Type B pancreatic cell (in vitro differentiated cells): ENCODE data around the gene KCTD2. TPM values are rescaled to one million over a fixed set of nuclear protein-coding genes. Genes with fewer than 3 reads are reported as not detected.
"Not testable (repeated sequence)": the region's sequence is repeated elsewhere in the genome, so short reads cannot be mapped to it uniquely, and the experiment has no call there.

Experiments used
- DNase-seq: peaks from one replicate; pipeline ENCODE4 v3.0.0; 2021; ENCODE audit warnings: mixed read lengths; ENCODE audit not compliant: unreplicated experiment; ENCODE audit errors: extremely low spot score
- H3K27ac Mint-ChIP-seq: 2 replicates; pipeline ENCODE4 v1.8.0; 2021; ENCODE audit warnings: mild to moderate bottlenecking, mixed read lengths
- H3K27me3 Mint-ChIP-seq: 2 replicates; pipeline ENCODE4 v1.8.0; 2021; ENCODE audit warnings: mixed read lengths
- H3K36me3 Mint-ChIP-seq: 2 replicates; pipeline ENCODE4 v1.8.0; 2021; ENCODE audit warnings: mixed read lengths
- H3K4me1 Mint-ChIP-seq: one replicate; pipeline ENCODE4 v1.8.0; 2021; ENCODE audit warnings: mixed read lengths; ENCODE audit not compliant: unreplicated experiment
- H3K4me3 Mint-ChIP-seq: 2 replicates; pipeline ENCODE4 v1.8.0; 2021; ENCODE audit warnings: mild to moderate bottlenecking, mixed read lengths
- H3K9me3 Mint-ChIP-seq: 2 replicates; pipeline ENCODE4 v1.8.0; 2021; ENCODE audit warnings: mixed read lengths
- total RNA-seq: library from RNA; stranded (reverse); gene quantifications from 2 replicates; pipeline ENCODE4 v1.2.1, GENCODE V29; 2021; ENCODE audit warnings: low replicate concordance
- TF ChIP-seq, protein P1 (sequence below): fragments of 200-600 bp; sonication (generic); conservative IDR thresholded peaks from 2 replicates; pipeline ENCODE4 v1.5.0; 2021; ENCODE audit warnings: antibody characterized with exemption, mild to moderate bottlenecking

Gene KCTD2
- total RNA-seq, 1 donor from 2014 or later, result 26.1 TPM

DNA sequence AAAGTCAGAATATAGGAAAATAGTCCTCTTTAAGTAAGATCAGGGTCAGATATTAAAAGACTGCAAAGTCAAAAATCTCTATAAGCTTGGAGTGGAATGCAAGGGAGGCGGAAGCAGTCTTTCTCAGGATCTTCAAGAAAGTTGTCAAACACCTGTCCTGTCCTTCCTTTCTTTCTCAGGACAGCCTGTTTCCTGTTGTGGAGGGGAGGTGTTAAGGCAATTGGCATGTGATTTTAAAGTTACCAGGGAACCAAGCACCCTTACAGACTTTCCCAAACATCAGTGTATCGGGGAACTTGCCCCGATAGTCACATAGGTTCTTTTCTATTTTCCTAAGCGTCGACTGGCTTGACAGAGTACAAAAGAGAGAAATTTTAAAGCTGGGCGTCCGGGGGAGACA is 2.3 kb upstream of the KCTD2 start:
- Mint-ChIP-seq H3K27me3 (no peaks in the 10 kb centered on the region), H3K4me1 (peaks cover 30% of the 10 kb centered on the region), H3K4me3 (peak overlapping the region; percentile 82), H3K36me3 (peaks cover 8% of the 10 kb centered on the region), H3K9me3 (no peaks in the 10 kb centered on the region), H3K27ac (peak overlapping the region; percentile 87)
- TF ChIP-seq, protein P1, sequence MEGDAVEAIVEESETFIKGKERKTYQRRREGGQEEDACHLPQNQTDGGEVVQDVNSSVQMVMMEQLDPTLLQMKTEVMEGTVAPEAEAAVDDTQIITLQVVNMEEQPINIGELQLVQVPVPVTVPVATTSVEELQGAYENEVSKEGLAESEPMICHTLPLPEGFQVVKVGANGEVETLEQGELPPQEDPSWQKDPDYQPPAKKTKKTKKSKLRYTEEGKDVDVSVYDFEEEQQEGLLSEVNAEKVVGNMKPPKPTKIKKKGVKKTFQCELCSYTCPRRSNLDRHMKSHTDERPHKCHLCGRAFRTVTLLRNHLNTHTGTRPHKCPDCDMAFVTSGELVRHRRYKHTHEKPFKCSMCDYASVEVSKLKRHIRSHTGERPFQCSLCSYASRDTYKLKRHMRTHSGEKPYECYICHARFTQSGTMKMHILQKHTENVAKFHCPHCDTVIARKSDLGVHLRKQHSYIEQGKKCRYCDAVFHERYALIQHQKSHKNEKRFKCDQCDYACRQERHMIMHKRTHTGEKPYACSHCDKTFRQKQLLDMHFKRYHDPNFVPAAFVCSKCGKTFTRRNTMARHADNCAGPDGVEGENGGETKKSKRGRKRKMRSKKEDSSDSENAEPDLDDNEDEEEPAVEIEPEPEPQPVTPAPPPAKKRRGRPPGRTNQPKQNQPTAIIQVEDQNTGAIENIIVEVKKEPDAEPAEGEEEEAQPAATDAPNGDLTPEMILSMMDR, result no peak
- DNase-seq, result no peak

DNA sequence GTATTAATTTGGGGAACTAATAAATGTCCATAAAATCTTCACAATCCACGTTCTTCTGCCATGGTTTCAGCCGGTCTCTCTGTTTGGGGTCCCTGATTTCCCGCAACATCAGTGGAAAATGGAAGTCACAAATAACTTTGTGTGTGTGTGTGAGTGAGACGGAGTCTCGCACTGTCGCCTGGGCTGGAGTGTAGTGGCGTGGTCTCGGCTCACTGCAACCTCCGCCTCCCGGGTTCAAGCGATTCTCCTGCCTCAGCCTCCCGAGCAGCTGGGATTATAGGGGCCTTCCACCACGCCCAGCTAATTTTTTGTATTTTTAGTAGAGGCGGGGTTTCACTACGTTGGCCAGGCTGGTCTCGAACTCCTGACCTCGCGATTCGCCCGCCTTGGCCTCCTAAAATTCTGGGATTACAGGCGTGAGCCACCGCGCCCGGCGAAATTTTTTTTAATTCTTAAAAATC is 1.0 kb upstream of the KCTD2 start:
- not testable (repeated sequence) for DNase-seq, H3K36me3 Mint-ChIP-seq, H3K9me3 Mint-ChIP-seq, H3K27me3 Mint-ChIP-seq
- peak overlapping the region; percentile 98 for H3K4me3 Mint-ChIP-seq
- peak overlapping the region; percentile 98 for H3K27ac Mint-ChIP-seq
- peaks cover 30% of the 10 kb centered on the region for H3K4me1 Mint-ChIP-seq

DNA sequence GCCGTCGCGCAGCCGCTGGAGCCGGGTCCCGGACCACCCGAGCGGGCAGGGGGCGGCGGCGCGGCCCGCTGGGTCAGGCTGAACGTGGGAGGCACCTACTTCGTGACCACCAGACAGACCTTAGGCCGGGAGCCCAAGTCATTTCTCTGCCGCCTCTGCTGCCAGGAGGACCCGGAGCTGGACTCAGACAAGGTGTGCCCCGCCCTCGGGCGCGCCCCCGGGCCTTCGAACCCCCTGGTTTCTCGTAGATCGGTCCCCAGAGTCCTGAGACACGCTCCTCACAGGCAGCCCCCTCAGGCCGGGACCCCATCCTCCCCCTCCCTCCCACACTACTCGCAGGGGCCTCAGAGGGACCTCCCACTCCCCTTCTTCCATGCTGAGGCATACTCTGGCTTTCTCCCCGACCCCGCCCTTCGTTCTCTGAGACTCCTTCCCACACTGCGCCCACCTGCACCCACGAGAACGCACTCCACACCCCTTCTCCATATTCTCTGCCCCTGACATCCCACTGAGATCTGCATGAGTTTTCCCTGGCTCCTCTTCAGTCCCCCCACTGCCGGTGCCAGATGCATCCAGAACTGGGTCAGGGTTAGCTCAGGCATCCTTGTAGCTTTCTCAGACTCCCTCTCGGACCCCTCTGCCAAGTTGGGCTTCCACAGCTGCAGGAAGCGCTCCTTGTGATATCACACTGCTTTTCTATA is 523 bp downstream of the KCTD2 start:
- H3K27me3 Mint-ChIP-seq, result no peaks in the 10 kb centered on the region
- H3K36me3 Mint-ChIP-seq, result peaks cover 6% of the 10 kb centered on the region
- no peak for DNase-seq
- peak overlapping the region; percentile 96 for H3K27ac Mint-ChIP-seq
- H3K4me1 Mint-ChIP-seq, result peaks cover 30% of the 10 kb centered on the region
- H3K4me3 Mint-ChIP-seq, result peak overlapping the region; percentile 99
- no peaks in the 10 kb centered on the region for H3K9me3 Mint-ChIP-seq
- TF ChIP-seq, protein P1, result no peak

DNA sequence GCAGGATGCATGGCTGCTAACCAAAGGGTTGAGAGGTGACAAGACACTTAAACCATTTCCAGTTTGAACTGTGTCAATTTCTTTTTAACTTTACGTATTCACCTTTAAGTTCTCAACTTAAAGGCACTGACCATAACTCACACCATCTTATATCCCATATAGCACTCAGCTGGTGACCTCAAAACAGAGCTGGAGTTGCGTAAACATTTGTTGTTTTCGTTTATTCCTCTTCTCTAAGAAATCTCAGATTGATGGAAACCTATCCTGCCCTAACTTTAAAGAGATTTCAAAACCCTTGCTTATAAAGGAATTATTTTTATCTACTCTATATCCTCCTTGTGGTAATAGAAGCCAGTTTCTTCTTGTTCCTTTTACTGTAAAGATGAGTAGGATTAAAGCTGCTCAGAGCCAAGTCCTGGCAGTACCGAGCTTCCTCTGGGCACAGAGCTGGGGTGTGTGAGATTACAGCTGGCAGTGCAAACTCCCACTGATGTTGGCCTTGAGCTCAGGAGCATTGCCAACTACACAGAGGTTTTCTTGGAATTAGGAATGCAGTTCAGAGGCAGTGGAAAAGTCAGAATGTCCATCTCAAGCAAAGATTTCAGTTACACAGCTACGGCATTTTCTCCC is 1.3 kb downstream of the KCTD2 start:
- peaks cover 11% of the 10 kb centered on the region for H3K36me3 Mint-ChIP-seq
- peak overlapping the region; percentile 99 for H3K4me3 Mint-ChIP-seq
- no peak for DNase-seq
- TF ChIP-seq, protein P1, result no peak
- peak overlapping the region; percentile 96 for H3K27ac Mint-ChIP-seq
- no peaks in the 10 kb centered on the region for H3K9me3 Mint-ChIP-seq
- peaks cover 30% of the 10 kb centered on the region for H3K4me1 Mint-ChIP-seq
- H3K27me3 Mint-ChIP-seq, result no peaks in the 10 kb centered on the region

DNA sequence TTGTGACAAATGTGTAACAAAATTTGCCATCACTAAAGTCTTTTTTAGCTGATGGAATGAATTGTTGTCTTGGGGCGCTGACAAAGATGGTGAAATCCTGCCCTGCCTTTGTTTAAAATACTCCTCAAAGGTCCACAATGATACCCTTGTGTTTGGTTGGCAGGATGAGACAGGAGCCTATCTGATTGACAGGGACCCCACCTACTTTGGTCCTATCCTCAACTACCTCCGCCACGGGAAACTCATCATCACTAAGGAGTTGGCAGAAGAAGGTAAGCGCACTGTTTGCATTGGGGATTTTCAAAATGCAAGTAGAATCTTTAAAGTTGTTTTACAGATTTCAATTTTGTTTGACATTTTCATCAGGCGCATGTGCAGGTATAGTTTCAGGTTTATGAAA is 2.0 kb downstream of the KCTD2 start:
- no peaks in the 10 kb centered on the region for H3K9me3 Mint-ChIP-seq
- peaks cover 11% of the 10 kb centered on the region for H3K36me3 Mint-ChIP-seq
- no peak overlapping the region for H3K27ac Mint-ChIP-seq
- H3K4me1 Mint-ChIP-seq, result peaks cover 30% of the 10 kb centered on the region
- TF ChIP-seq, protein P1, result no peak
- H3K4me3 Mint-ChIP-seq, result peak overlapping the region; percentile 99
- H3K27me3 Mint-ChIP-seq, result no peaks in the 10 kb centered on the region
- no peak for DNase-seq

DNA sequence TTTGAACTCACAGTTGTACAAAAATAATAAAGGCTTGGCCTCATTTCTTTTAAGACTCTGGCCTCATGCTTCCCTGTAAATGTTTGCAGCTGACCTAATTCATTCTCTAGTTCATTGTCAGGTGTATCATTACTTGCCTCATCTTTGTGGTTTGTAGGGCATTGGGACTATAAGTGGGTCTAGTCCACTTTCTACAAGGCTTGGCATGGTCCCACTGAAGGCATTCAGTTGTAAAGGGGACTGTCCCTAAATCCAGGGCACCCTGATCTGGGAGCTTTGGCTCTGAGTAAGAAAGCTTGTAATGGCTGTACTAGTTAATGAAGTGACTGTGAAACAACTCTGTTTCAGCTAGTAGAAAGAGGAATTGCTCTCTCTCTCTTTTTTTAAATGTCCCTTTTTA is 2.7 kb downstream of the KCTD2 start:
- TF ChIP-seq, protein P1, result no peak
- Mint-ChIP-seq H3K27me3 (no peaks in the 10 kb centered on the region), H3K4me3 (peak overlapping the region; percentile 51), H3K36me3 (peaks cover 11% of the 10 kb centered on the region), H3K9me3 (no peaks in the 10 kb centered on the region), H3K27ac (no peak overlapping the region), H3K4me1 (peaks cover 28% of the 10 kb centered on the region)
- no peak for DNase-seq
